KOPT-K1 (cell line): ENCODE results near the gene PABPN1.

ENCODE experiments used
- H3K27ac ChIP-seq: fragments of 200-600 bp; sonication (generic); 2 replicates; pipeline ENCODE4 v1.5.1; 2016; ENCODE audit warnings: antibody characterized with exemption, mild to moderate bottlenecking, low read depth, low read length; ENCODE audit not compliant: poor library complexity, severe bottlenecking
- H3K36me3 ChIP-seq: fragments of 200-600 bp; sonication (generic); 2 replicates; pipeline ENCODE4 v1.5.1; 2017; ENCODE audit warnings: antibody characterized with exemption, mild to moderate bottlenecking, low read length, moderate library complexity; ENCODE audit not compliant: insufficient read depth
- H3K9me3 ChIP-seq: fragments of 200-600 bp; sonication (generic); 2 replicates; pipeline ENCODE4 v1.5.1; 2017; ENCODE audit warnings: antibody characterized with exemption, low read length, mild to moderate bottlenecking; ENCODE audit not compliant: insufficient read depth, poor library complexity, severe bottlenecking

PABPN1 gene

DNA sequence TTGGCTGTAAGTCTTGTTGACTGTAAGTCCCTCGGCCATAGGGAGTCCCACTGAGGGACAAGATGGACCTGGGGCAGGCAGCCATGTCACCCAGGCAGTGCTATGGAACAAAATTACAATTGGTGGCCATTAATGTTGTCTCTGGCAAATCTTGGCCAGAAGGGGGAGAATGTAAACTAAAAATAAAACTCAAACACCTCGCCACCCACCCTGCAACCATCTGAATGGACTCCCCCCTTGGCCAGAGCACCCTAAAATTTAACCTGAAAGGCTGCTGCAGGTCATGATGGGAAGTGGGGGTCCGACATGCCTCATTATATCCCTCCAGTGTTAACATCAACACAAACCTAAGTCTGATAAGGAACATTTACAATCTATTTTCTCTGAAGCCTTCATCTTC is 23.2 kb downstream of the PABPN1 start:
- peaks cover 23% of the 10 kb centered on the region for H3K9me3 ChIP-seq
- H3K36me3 ChIP-seq: no peaks in the 10 kb centered on the region
- H3K27ac ChIP-seq: no peak overlapping the region

DNA sequence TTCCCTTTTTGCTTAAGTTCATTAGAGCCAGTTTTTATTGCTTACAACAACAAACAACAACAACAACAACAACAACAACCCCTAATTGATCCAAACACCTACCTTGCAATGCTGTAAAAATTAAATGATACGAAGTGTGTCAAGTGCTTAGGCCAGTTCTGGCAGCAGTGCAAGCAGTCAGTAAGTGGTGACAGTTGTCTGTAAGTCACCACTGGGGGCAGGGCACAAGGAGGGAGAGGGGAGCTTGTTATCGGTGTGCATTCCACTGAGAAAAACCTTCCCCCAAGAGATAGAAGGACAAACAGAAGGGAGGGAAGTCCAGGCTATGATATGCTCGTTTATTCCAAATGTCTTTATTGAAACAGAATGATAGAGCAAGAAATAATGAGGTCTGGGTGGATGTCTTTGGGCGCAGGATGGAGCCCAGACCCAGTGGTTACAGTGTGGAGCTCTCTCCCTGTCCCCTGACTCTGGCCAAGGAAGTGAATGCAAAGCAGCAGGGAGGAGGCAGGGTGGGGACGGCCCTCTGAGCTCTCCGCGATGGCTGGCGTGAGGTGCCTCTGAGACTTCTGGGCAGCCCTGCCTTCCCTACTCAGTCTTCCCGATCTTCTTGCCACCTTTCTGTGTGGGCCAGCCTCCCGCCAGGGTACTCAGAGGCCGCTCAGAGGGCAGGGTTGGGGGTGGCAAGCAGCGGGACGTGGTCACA is 24.9 kb downstream of the PABPN1 start:
- Histone ChIP-seq H3K9me3 (peaks cover 9% of the 10 kb centered on the region), H3K36me3 (no peaks in the 10 kb centered on the region), H3K27ac (no peak overlapping the region)

DNA sequence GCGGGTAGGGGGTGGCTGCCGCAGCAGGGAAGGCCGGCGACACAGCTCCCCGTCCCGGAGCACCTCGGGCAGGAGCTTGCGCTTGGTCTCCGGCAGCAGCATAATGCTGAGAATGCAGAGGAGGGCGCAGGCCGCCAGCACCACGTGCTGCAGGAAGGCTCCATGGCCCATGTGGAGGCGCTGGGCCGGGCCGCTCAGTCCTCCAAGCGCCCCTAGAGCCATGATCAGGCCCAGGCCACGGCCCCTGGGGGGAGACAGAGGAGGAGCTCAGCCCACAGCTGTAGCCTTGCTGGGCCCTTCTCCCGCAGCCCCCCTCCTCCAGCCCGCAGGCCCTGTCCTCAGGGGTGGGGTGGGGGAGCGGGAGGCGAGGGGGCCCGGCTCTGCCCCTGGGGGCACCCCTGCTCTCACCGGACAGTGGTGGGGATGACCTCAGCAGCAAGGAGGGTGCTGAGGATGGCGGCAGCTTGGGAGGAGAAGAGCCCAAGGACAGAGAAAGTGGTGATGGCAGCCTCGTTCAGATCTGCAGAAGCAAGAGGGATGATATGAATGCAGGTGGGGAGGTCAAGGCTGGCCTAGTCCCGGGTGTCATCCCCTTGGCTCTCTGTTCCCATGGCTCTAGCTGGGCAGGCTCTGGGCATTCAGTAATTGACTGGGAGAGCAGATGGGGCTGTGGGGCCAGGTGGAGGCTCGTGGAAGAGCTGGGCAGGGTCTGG is 25.6 kb downstream of the PABPN1 start:
- no peaks in the 10 kb centered on the region for H3K36me3 ChIP-seq
- no peak overlapping the region for H3K27ac ChIP-seq
- peaks cover 8% of the 10 kb centered on the region for H3K9me3 ChIP-seq

DNA sequence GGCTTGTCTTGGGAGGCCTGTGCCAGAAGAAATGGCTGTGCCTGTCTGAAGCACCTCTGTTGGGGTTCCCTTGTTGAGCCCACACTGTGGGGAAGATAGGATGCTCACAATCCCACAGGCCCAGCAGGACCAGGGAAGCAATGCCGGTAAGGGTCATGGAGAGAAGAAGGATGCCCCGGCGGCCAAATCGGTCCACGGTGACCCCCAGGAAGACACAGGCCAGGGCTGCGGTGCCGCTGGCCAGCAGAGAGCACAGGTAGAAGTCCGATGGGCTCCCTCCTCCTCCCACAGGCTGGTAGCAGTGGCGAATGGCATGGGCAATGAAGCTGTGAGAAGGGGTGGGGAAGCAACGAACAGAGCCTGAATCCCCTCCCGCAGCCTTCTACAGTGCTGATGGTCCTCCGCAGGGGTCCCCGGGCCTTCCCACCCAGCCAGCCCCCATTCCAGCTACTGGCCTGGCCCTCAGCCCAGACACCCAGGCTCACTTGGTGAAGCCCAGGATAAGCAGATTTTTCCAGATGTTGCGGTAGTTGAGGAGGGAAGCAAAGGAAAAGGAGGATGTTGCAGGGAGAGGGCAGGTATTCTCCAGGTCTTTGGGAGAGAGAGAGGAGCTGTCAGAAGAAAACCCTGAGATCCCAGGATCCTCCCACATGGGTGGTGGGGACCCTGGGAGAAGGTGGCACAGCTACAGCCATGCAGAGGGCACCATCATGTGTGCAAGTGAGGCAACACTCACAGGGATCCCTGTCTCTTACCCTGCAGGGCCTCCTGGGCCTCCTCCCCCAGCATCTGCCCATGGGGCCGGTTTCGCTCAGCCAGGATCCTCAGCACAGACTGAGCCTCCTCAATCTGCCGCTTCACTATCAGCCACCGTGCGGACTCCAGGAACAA is 26.4 kb downstream of the PABPN1 start:
- Histone ChIP-seq H3K36me3 (no peaks in the 10 kb centered on the region), H3K9me3 (peaks cover 5% of the 10 kb centered on the region), H3K27ac (no peak overlapping the region)

DNA sequence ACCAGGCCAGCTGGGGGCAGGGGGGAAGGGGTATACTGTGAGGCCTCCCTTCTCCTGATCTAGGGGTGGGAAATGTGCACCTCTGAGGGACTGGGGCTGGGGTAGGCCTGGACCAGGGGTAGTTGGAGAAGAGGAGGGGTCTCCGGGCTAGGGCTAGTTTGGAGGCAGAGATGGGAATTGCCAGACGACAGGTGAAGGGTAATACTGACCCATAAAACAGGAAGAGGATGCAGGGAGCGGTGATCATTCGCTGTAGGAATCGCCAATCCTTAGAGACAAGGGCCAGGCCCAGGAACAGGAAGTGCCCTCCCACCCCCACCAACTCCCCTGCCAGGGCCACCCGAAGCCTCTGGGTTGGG is 27.0 kb downstream of the PABPN1 start:
- no peak overlapping the region for H3K27ac ChIP-seq
- H3K9me3 ChIP-seq: peaks cover 5% of the 10 kb centered on the region
- no peaks in the 10 kb centered on the region for H3K36me3 ChIP-seq

DNA sequence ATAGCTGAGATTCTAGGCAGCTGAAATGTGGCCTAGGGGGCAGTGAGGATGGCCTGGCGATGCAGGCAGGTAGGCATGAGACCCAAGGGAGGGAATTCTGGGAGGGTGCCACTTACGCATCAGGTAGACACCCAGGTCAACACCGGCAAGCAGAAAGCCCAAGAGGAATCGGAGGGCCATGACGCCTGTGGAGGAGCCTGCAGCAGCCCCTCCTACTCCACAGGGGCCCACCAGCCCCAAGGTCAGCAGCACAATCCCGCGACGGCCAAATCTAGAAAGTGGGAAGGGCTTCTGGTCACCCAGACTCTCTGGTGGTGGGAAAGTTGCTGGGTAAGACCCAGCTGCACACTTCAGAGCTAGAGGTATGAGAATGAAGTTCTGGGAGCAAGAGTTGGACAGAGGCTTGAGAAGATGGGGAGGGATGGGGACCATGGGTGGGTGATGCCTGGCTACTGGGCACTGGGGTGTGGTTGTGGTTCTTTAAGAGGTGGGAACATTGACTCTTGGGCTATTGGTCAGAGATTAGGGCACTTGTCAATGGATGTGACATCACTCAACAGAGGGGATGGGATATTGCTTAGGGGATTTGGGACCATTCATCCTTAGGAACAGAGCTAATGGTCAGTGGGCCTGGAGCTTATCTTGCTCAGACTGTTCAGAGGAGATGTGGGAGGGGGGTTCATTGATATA is 28.0 kb downstream of the PABPN1 start:
- Histone ChIP-seq H3K9me3 (peaks cover 5% of the 10 kb centered on the region), H3K27ac (no peak overlapping the region), H3K36me3 (no peaks in the 10 kb centered on the region)

DNA sequence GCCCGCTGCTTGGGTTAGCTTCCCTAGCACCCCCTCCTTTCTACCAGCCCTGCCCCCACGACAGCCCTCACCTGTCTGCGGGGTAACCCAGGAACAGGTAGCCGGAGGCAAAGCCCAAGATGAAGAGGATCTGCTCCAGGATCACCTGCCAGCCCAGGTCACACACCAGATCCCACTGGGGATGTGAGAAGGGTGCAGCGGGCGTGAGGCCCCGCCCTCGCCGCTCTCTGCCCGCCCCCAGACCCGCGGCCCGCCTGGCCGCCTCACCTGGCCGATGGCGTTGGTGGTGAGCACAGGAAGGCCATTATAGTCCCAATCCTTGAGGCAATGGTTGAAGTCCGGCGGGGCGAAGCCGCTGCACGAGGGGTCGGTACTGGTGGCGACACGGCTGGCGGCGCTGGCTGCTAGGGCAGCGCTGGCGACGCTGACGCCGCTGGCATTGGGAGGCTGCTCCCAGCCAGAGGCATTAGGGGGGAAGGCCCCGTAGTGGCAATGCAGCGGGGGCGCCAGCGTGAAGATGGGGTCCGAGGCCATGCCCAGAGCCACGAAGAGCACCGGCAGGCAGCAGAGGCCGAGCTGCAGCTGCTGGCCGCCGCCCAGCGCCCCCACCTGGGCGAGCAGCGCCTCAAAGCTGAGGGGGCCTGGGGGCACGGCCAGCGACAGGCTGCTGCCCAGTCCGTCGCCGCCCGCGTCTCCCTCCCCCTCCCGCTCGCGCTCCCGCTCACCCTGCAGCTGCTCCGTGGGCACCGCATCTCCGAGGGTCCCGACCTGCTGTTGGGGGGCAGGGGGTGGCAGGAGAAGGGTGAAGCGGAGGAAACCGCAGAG is 30.6 kb downstream of the PABPN1 start:
- no peaks in the 10 kb centered on the region for H3K36me3 ChIP-seq
- no peak overlapping the region for H3K27ac ChIP-seq
- peaks cover 5% of the 10 kb centered on the region for H3K9me3 ChIP-seq

DNA sequence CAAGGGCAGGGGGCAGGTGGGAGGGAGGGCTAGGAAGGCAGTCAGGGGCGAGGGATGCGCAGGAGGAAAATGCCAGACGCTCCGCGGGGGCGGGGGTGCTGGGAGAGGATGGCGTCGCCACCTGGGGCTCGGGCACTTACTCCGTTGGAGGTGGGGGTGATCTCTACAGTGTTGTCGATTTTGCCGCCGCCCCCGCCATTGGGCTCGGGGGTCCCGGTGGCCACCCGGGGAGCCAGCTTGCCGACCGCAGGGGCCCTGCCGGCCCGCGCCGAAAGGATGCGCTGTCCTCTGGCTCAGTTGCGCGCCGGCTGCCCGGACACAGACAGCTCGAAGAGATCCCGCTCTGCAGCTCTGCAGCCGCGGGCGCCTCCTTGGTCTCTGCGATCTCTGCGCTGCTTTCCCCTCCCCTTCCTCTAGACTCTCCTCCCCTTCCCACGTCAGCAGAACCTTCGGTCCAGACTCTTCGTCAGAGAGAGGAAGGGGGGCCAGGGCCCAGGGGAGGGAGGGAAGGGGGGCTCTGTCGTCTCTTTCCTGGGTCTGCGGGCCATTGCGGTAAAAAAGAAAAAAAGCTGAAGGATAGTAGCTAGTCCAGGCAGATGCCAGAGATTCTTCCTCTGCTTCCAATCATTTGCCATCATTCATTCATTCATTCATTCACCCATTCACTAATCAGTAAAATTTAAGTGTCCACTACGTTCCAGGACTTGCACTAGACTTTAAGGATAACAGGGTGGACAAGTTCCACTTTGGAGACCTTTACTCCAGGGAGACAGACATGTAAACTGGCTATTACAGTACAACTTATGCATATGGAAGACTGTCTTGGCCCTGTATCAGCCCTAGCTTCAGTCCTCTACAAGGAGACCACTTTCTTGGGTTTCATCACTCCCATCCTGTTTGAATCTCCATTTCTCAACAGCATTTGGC is 31.5 kb downstream of the PABPN1 start, which contains the start of gene SLC22A17:
Gene SLC22A17, minus strand, starts transcription at position 382 of the 927 bp plus-strand sequence.
- Histone ChIP-seq H3K27ac (no peak within 1 kb of the TSS), H3K36me3 (no peaks in the 10 kb centered on the region), H3K9me3 (peaks cover 5% of the 10 kb centered on the region)

DNA sequence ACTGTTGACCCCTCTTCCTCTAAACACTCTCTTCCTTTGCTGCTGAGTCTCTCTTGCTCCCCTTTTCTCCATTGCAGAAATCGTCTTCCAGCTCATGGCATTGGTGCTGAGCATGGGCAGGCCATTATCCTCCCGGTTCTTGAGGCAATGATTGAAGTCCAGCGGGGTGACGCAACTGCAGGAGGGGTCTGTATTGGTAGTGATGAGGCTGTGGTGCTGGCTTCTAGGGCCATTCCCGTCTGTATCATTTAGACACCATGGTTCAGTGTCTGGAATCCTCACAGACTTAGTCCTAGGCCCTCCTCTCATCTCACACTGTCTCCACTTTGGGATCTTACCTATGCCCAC is 32.1 kb downstream of the PABPN1 start:
- Histone ChIP-seq H3K27ac (no peak overlapping the region), H3K9me3 (peaks cover 5% of the 10 kb centered on the region), H3K36me3 (no peaks in the 10 kb centered on the region)

DNA sequence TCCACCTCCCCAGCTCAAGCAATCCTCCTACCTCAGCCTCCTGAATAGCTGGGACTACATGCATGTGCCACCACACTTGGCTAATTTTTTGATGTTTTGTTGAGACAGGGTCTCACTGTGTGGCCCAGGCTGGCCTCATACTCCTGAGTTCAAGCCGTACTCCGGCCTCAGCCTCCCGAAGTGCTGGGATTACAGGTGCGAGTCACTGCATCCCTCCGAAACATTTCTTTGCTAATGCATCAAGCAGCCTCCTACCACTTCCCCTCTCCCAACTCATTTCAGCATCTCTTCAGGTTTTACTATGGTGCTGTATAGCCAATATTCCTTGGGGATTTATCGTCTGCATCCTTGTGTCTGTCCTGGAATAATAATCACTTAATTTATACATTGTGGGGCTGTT is 33.7 kb downstream of the PABPN1 start:
- Histone ChIP-seq H3K36me3 (no peaks in the 10 kb centered on the region), H3K9me3 (peaks cover 5% of the 10 kb centered on the region), H3K27ac (no peak overlapping the region)

DNA sequence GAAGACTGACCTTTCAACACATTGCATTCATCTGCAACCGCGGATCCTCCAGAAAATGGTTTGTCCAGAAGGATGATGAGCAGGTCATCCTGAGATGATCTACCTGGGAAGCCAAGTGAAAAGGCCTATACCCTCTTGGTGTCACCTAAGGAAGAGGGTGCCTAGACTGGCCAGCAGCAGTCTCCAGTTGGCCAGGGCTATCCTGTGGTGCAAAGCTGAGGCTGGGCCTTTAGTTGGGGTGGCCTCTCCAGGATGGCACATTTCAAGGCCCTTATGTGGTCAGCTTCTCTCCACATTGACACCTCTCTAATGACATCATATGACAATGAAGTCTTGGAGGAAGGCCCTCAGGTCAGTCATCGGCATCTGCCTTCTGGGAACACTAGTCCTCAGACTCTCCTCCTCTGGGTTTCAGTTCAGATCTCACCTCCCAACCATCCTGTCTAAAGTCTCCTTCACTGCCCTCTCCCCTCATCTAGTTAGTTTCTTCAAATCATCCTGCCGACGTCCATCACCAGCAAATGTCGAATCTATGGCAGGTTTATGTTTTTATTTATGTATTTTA is 34.7 kb downstream of the PABPN1 start:
- Histone ChIP-seq H3K27ac (no peak overlapping the region), H3K9me3 (peaks cover 5% of the 10 kb centered on the region), H3K36me3 (no peaks in the 10 kb centered on the region)

DNA sequence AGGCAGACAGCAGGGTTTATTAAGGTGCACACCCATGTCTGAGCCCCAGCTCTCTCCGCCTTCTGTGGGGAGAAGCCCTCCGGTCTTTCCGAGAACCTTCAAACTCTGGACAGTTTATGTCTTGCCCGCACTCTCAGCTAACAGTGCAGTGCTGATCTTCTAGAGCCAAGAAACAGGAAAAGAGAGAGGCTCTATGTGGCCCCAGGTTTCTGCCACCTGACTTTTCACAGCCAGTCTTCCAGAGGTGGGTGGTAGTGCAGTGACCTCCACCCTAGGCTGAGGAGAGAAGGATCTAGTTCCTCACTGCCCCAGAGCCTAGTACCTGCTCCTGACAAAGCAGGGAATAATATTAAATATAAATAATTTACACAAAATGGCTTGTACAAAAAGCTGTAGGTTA is 35.4 kb downstream of the PABPN1 start:
- H3K36me3 ChIP-seq: no peaks in the 10 kb centered on the region
- no peak overlapping the region for H3K27ac ChIP-seq
- peaks cover under 1% of the 10 kb centered on the region for H3K9me3 ChIP-seq

DNA sequence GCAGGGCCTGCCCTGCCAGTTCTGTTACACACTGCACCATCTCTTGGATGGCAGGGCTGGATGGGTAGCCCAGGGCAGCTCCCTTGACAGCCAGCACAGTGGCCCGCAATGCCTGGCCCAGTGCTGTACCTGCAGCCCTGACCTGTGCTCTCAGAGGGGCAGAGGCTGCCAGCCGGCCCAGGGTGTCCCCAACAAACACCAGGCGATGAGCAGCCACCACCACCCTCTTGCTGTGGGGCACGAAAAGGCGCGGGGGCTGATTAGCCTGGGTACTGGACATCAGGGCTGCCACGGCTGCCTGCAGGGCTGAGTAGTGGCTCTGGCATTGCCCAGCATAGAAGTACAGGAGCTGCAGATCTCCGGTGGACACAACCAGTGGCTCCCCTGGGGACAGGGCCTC is 36.0 kb downstream of the PABPN1 start:
- H3K27ac ChIP-seq: no peak overlapping the region
- H3K9me3 ChIP-seq: no peaks in the 10 kb centered on the region
- no peaks in the 10 kb centered on the region for H3K36me3 ChIP-seq
